ENCODE results near the gene MIX23.

DNA sequence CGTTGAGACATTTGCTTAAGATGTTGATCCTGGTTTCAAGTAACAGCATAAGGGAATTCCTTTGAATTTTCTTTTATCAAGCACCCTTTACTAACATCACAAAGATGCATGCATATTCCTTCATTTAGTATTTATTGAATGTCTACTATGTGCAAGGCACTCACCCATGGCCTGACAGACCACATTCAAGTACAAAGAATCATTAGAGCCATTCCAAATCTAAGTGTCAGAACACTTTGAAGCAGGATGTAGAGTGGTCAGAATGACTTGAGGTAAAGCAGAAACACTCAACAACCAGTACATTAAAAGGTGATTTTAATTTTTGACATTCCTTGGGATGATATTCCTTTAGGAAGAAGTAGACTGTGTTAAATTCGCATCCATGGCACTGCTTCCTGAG, 38.8 kb upstream of the MIX23 start:
- TF ChIP-seq, protein P1, sequence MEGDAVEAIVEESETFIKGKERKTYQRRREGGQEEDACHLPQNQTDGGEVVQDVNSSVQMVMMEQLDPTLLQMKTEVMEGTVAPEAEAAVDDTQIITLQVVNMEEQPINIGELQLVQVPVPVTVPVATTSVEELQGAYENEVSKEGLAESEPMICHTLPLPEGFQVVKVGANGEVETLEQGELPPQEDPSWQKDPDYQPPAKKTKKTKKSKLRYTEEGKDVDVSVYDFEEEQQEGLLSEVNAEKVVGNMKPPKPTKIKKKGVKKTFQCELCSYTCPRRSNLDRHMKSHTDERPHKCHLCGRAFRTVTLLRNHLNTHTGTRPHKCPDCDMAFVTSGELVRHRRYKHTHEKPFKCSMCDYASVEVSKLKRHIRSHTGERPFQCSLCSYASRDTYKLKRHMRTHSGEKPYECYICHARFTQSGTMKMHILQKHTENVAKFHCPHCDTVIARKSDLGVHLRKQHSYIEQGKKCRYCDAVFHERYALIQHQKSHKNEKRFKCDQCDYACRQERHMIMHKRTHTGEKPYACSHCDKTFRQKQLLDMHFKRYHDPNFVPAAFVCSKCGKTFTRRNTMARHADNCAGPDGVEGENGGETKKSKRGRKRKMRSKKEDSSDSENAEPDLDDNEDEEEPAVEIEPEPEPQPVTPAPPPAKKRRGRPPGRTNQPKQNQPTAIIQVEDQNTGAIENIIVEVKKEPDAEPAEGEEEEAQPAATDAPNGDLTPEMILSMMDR (conservative IDR thresholded peaks at IDR 0.05; ENCODE audit: low read length): no peak
- no peak for TF ChIP-seq EZH2phosphoT487 (IDR thresholded peaks at IDR 0.05; ENCODE audit: borderline replicate concordance)
